NCI-H2029 treated with DMSO at 0.1 percent for 48 hours (cell line): ENCODE results near the gene ABHD6.
"Not testable (repeated sequence)": the region's sequence is repeated elsewhere in the genome, so short reads cannot be mapped to it uniquely, and the experiment has no call there.

ENCODE experiments used
- DNase-seq: peaks from one replicate; lab custom pipeline; 2025; lab: John Stamatoyannopoulos, UW

Gene ABHD6

DNA sequence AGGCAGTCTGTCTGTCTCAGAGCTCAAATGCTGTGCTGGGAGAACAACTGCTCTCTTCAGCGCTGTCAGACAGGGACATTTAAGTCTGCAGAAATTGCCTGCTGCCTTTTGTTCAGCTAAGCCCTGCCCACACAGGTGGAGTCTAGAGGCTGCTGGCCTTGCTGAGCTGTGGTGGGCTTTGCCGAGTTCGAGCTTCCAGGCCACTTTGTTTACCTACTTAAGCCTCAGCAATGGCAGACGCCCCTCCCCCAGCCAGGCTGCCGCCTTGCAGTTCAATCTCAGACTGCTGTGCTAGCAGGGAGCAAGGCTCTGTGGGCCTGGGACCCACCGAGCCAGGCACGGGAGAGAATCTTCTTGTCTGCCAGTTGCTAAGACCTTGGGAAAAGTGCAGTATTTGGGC is 43.5 kb downstream of the ABHD6 start:
- no peak for DNase-seq

DNA sequence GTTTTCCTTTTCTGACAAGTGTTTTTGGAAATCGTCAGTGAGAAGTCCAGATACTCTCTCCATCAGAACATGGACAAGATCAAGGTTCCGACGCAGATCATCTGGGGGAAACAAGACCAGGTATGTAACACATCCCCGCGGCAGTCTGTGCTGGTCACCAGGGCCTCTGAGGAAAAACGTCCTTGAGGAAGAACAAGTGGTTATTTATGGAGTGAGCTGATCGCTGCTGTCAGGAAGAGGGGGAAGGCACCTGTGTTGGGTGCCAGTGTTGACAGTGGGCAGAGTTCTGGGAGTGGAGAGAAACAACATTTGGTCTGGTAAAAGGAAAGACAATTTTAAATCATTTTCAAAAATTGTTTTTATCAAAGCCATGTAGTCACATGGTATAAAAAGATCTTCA is 47.7 kb downstream of the ABHD6 start:
- DNase-seq = no peak

DNA sequence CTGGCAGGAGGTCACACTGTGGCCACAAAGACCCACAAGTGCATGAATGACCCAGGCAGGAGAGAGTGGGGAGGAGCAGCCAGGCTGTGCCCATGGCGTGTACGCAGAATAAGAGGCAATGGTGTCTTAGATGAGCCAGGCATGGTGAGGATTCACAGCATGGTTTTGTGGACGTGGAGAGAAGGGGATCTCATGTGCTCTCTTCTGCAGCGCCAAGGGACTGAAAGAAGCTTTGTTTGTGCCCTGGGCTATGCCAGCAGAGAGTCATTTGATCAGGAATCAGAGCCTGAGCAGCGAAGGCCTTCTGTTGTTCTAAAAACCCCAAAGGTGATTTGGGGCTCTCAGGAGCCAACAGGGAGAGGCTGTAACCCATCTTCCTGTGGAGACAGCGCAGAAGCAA is 49.8 kb downstream of the ABHD6 start:
- DNase-seq = no peak

DNA sequence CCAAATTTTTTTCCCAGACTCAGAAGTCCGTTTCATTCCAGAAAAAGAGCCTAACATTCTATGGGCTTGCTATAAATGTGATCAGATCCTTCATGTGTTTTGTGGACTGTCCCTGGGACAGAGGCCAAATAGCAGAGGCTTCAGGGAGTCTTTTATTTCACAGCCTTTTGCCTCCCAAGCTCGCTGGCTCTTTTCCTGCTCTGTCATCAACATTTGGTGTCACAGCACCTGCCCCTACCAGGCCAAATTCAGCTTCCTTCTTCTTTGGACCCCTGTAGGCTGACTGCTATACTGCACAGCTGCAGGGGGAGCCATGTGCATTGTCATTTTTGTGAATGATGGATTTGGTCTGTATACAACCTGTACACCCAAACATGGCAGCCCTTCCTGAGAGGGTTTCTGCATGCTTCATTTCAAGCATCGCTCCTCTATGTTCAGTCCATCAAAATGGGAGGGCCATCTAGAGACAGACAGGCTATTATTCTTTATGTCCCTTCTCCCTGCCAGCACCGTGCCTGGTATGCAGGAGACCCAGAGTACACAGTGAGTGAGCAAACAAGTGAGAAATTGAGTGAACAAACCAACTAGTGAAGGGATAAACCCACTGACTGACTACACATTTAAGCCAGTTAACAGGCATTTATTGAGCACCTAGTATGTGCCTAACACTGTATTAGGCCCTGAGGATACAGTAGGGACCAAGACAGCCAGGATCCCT is 50.6 kb downstream of the ABHD6 start:
- DNase-seq = no peak

DNA sequence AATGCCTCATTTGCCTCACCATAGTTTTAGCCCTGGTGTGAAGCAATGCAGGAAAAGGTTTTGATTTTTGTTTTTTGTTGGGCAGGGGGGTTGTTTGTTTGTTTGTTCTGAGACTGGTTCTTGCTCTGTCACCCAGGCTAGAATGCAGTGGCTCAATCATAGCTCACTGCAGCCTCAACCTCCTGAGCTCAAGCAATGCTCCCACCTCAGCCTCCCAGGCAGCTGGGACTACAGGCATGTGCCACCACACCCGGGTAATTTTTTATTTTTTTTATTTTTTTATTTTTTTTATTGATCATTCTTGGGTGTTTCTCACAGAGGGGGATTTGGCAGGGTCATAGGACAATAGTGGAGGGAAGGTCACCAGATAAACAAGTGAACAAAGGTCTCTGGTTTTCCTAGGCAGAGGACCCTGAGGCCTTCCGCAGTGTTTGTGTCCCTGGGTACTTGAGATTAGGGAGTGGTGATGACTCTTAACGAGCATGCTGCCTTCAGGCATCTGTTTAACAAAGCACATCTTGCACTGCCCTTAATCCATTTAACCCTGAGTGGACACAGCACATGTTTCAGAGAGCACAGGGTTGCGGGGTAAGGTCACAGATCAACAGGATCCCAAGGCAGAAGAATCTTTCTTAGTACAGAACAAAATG is 51.5 kb downstream of the ABHD6 start:
- not testable (repeated sequence) for DNase-seq

DNA sequence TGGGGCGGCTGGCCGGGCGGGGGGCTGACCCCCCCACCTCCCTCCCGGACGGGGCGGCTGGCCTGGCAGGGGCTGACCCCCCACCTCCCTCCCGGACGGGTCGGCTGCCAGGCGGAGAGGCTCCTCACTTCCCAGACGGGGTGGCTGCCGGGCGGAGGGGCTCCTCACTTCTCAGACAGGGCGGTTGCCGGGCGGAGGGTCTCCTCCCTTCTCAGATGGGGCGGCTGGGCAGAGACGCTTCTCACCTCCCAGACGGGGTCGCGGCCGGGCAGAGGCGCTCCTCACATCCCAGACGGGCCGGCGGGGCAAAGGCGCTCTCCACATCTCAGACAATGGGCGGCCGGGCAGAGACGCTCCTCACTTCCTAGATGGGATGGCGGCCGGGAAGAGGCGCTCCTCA is 52.9 kb downstream of the ABHD6 start:
- DNase-seq = not testable (repeated sequence)

DNA sequence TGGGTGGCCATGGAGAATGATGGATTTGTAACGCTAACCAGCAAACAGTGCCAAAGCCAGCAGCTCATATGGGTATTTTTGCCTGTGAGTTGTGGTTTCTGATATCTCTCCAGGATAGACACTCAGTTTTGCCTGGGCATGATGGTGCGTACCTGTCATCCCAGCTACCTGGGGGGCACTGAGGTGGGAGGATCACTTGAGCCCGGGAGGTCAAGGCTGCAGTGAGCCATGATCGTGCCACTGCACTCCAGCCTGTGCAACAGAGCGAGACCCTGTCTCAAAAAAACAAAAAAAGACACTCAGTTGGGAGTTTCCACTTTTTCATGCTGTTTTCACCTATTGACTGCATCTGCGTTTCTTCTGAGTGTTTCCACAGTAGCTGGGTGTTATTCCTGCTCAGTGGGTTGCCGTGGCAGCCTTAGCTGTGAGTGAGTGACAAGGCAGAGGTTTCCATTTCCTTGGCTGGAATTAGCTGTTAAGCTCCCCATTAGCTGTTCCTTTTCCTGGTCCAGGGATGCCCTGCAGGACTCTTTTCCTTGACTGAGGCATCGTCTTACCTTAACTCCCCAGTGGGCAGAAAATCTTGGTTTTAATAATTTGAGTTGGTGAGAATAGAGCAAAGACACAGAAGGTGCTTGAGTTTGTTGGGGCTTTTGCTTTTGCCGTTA is 54.2 kb downstream of the ABHD6 start:
- DNase-seq = no peak

DNA sequence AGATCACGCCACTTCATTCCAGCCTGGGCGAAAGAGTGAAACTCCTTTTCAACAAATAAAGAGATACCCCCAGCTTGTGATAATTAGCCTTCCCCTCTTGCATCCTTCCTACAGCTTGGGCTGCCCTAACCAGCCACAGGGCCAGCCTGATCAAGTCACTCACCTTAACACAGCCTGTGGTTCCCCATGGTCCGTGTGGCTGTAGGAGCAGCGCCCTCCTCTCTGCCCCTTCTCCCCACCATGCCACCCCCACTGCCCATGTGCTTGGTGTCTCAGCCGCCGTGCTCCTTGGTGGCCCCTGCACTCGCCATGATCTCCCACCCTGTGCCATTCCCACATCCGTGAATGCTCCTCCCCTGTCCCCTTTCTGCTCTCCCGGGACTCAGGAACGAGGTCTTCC is 55.3 kb downstream of the ABHD6 start:
- no peak for DNase-seq

DNA sequence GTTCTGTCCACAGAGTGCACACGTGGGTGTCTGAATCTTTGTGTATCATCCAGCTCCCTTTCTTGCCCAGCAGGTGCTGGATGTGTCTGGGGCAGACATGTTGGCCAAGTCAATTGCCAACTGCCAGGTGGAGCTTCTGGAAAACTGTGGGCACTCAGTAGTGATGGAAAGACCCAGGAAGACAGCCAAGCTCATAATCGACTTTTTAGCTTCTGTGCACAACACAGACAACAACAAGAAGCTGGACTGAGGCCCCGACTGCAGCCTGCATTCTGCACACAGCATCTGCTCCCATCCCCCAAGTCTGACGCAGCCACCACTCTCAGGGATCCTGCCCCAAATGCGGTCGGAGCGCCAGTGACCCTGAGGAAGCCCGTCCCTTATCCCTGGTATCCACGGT is 55.9 kb downstream of the ABHD6 start:
- DNase-seq = no peak

DNA sequence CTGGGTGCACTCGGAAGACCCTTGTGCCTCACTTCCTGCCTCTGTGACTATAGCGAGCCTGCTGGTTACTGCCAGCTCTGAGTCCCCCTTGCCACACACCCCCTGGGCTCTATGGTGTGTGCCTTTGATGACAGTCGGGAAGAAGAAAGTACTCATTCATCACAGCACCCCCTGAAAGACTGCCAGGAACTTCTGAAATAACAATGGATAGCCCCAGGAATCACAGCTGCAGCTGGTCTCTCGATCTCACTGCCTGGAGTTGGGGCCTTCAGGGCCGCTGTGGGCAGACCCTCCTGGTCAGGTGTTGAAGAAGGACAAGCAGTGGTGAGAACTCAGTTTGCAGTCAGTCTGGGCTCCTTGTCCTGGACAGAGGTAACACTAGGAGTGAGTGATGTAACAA is 58.7 kb downstream of the ABHD6 start:
- no peak for DNase-seq

DNA sequence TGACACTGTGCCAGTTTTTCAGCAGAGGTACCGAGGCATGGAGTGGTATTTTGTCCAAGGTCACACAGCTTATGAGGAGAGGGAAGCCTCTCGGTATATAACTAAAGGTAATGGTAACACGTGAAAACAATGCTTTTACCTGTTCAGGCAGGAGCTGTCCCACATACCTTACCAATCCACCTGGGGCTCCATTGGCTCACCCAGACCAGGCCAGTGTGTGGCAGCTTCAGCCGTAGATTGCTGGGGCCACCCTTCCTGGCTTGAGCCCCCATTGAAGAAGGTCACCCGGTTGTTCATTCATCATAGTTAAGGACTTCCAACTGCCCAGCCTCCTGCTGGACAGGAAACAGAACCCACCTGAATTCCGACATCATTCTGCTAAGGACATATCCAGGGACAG is 59.3 kb downstream of the ABHD6 start:
- no peak for DNase-seq

DNA sequence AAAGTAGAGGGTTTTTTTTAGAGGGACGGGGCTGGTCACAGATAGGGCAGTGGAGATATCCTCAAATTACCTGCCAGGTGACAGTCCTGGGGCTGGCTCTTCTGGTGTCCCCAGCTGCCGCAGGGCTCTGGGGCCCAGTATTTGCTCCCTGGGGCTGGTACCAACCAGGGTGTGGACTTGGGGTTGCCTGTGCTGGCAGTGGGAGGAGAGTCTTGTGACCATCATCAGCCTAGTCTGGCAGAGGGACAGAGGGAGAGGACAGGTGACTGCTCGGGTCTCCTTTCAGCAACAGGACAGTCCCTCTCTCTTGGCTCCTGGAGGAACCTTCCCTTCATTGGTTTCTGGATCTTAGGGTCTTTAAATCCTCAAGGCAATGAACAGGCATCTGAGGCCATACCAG is 60.6 kb downstream of the ABHD6 start:
- DNase-seq = no peak

DNA sequence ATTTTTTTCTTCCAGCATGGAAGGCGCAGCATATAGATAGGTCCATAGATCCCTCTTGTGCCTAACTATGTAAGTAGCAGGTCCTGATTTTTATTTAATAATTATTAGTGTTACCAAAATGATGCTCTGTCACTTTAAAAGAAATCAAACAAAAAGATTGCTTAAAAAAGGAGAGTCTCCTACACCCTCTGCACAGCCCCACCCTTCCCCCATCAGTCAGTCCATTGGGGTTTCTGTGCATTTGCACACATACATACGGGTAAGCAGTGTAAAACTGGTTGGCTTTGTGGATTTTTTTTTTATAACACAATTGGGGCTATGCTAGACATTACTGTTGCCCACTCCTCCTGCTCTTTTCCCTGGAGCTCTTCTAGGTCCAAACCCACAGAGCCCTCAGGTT is 61.5 kb downstream of the ABHD6 start:
- no peak for DNase-seq

DNA sequence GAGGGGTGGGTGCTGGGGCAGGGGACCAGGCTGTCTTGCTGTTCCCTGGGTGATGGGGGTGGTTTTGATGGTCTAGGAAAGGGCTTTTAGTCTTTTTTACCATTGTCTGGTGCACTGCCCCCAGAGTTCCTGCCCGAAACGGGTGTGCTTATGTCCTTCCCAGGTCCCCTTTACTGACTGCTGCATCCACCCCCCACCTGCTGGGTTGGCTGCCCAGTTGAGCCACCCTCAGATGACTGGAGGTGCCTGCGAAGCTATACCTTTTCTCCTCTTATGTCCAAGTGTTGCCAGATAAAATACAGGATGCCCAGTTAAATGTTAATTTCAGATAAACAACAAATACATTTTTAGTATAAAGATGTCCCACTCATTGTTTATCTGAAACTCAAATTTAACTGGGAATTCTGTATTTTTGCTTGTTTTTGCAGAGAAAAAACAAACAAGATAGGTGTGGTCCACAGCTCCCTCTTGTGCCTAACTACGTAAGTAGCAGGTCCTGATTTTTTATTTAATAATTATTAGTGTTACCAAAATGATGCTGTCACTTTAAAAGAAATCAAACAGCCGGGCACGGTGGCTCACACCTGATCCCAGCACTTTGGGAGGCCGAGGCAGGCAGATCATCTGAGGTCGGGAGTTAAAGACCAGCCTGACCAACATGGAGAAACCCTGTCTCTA is 62.4 kb downstream of the ABHD6 start:
- no peak for DNase-seq

DNA sequence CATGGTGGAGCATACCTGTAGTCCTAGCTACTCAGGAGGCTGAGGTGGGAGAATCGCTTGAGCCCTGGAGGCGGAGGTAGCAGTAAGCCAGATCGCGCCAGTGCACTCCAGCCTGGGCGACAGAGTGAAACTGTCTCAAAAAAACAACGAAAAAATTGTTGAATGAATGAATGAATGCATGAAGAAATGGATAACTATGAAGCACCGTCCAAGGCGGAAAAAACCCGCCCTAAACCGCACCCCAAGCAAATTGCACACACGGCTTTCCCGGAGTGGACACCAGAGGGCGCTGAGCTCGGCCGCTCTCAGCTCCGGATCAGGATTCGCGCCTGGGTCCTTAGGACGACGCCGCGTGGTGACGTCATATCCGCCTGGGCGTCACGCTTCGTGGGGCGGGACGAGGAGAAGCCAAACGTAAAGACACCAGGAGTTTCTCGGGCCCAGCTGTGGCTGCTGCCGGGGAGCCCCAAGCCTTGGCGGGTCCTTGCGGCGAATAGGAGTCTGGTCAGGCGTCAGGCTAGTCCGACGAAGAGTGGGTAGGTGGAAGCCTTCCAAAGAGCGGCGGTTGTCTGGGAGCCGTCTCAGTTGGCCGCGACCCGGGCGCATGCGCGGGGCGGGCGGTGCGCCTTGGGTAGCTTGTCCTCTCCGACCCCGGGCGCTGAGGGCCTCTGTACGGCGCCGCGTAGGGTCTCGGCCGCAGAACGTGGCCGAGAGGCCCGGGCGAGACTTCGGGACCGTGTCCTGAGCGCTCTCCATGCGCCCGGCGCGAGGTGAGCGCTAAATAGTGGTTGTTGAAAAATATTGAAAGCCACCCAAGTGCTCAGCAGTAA is 68.5 kb downstream of the ABHD6 start, which contains the start of the genes HTD2 and RPP14:
HTD2 (plus strand) TSS at position 639 of the 830 bp plus-strand sequence. CDS start 11,094 bp downstream, outside the sequence.
RPP14 (plus strand) TSS at position 364 of the 830 bp plus-strand sequence. CDS start 4,085 bp downstream, outside the sequence.
- DNase-seq = peak; percentile 61

DNA sequence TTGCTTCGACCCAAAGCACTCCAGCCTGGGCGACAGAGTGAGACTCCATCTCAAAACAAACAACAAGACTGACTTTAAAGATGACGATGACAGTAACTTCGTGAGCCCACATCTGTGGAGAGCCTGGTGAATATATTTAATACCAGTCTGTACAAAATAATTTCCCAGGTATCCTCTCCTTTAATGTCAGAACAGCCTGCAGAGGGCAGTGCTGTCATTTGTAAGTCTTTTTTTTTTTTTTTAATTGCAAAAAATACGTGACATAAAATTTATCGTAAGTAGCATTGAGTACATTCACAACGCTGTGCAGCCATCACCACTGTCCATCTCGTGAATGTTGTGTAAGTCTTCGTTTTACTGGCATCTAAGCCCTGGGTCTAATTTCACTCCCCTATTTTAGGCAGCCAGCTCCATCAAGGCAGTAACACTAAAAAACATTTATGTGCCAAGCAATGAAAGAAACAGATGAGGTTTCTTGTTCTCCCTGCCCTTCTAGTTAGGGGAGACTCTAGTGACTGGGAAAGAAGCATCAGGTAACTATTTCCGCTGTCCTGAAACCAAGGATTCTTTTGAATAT is 70.1 kb downstream of the ABHD6 start:
- no peak for DNase-seq

DNA sequence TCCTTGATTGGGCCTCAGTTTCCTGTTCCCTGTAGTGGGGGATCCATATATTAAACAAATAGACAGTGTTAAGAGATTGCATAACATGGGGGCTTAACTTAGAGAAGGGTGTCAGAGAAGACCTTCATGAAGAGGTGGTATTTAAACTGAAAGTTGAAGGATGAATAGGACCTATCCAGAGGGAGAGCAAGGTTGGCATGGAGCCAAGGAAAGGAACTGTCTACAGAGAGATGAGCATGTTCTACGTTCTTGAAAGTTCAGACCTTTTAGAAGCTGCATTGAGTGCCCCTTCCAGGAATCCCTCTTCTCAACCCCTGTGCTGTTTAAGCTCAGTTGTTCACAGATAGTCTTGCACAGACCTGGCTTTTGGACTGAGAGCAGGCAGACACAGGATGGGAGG is 71.1 kb downstream of the ABHD6 start:
- no peak for DNase-seq

DNA sequence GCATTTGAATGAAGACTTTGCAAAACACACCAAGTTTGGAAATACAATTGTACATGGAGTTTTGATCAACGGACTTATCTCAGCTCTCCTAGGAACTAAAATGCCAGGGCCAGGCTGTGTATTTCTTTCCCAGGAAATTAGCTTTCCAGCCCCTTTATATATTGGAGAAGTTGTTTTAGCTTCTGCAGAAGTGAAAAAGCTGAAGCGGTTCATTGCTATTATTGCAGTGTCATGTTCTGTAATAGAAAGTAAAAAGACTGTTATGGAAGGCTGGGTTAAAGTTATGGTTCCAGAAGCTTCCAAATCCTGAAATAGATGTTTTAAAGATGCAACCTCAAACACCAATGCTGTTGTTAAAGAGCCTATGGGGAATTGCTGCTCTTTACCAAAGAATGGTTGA is 80.2 kb downstream of the ABHD6 start:
- no peak for DNase-seq

DNA sequence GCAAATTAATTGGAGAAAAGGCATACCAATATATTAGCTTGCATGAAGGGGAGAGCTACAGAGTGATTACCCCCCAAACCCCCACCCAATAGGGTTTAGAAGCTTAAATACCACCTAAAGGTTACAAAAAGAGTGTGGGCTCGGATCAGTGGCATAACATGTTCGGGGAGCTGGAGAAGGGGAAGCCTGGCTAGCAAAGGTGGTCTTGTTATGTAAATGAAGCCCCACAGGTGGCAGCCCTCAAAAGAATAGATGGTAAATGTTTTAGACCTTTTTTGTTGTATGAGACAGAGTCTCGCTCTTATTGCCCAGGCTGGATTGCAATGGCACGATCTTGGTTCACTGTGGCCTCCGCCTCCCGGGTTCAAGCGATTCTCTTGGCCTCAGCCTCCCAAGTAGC is 84.2 kb downstream of the ABHD6 start:
- no peak for DNase-seq

DNA sequence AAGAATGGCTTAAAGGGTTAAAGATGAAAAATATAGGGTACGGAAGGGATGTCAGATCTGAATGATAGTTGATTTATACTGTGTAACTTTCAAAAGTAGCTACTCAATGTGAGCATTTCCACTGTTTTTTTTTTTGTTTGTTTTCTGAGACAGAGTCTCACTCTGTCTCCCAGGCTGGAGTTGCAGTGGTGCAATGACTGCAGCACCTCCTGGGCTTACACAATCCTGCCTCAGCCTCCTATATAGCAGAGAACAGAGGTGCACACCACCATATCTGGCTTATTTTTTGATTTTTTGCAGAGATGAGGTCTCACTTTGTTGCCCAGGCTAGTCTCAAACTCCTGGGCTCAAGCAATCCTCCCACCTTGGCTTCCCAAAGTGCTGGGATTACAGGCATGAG is 85.2 kb downstream of the ABHD6 start:
- DNase-seq = no peak
